Stimulated activated CD4-positive, alpha-beta T cell treated with anti-CD3 and anti-CD28 coated beads, Interleukin-2, amount 100 ng/mL, for 48 hours (primary cell): ENCODE data around the gene ACKR2.

Experiments
- DNase-seq, 2 donors: peaks; one replicate each; pipeline ENCODE4 v3.0.0-alpha.2; 2020

The ACKR2 gene

GRCh38 chr3:42809202-42809601 is at the start of gene ACKR2:
TSS of gene ACKR2 (plus strand) at chr3:42809445. CDS start at chr3:42864503, 55,058 bp downstream.
- no peak for DNase-seq

GRCh38 chr3:42762046-42762724 is 47.1 kb upstream of the ACKR2 start:
- DNase-seq, result no peak

- DNase-seq, result no peak
These were observed 46.2 kb upstream of the ACKR2 start for GRCh38 chr3:42763021-42763420.

GRCh38 chr3:42764115-42764514 is 45.1 kb upstream of the ACKR2 start:
- no peak for DNase-seq

- no peak for DNase-seq
These were observed 44.5 kb upstream of the ACKR2 start for GRCh38 chr3:42764561-42765295.

- no peak for DNase-seq
These were observed 39.6 kb upstream of the ACKR2 start for GRCh38 chr3:42769477-42770131.

GRCh38 chr3:42771271-42771670 is 38.0 kb upstream of the ACKR2 start:
- DNase-seq, result no peak

GRCh38 chr3:42772670-42773408 is 36.4 kb upstream of the ACKR2 start, which contains the start of gene CCDC13:
TSS of gene CCDC13 (minus strand) at chr3:42773253. CDS start at chr3:42758345, 14,908 bp downstream.
- DNase-seq, result peak; percentile 83 to 85

- DNase-seq, result no peak
These were observed 35.9 kb upstream of the ACKR2 start for GRCh38 chr3:42773409-42773751.

- DNase-seq, result no peak
These were observed 30.6 kb upstream of the ACKR2 start for GRCh38 chr3:42778644-42779043.

- DNase-seq, result no peak
These were observed 28.8 kb upstream of the ACKR2 start for GRCh38 chr3:42780398-42780797.

- peak; percentile 24 to 37 for DNase-seq
These were observed 28.1 kb upstream of the ACKR2 start for GRCh38 chr3:42780892-42781700.

GRCh38 chr3:42786212-42786611 is 23.0 kb upstream of the ACKR2 start:
- DNase-seq, result no peak

GRCh38 chr3:42786631-42787030 is 22.6 kb upstream of the ACKR2 start:
- DNase-seq, result no peak

GRCh38 chr3:42790714-42791229 is 18.5 kb upstream of the ACKR2 start:
- no peak for DNase-seq

GRCh38 chr3:42795621-42796181 is 13.5 kb upstream of the ACKR2 start:
- no peak for DNase-seq

GRCh38 chr3:42796332-42796885 is 12.8 kb upstream of the ACKR2 start:
- no peak for DNase-seq

- DNase-seq, result no peak
These were observed 9.9 kb upstream of the ACKR2 start for GRCh38 chr3:42799376-42799775.

GRCh38 chr3:42800251-42800650 is 9.0 kb upstream of the ACKR2 start:
- no peak for DNase-seq

GRCh38 chr3:42801048-42801620 is 8.1 kb upstream of the ACKR2 start:
- DNase-seq, result no peak

- DNase-seq, result no peak
These were observed 7.5 kb upstream of the ACKR2 start for GRCh38 chr3:42801784-42802183.
